GM18508 (cell line): ENCODE data around the gene CCER1.

Source experiments
- ATAC-seq: cut with Tn5 transposase; IDR thresholded peaks from one replicate; pipeline ENCODE4 v1.9.1; 2021; ENCODE audit warnings: moderate number of reproducible peaks; ENCODE audit not compliant: insufficient read depth, unreplicated experiment

CCER1 gene

GRCh38 chr12:90924406-90924805, 30.6 kb downstream of the CCER1 start:
- no peak for ATAC-seq

GRCh38 chr12:90922145-90922627, 32.8 kb downstream of the CCER1 start:
- ATAC-seq = no peak

GRCh38 chr12:90921536-90921935, 33.4 kb downstream of the CCER1 start:
- no peak for ATAC-seq

GRCh38 chr12:90920222-90920621, 34.8 kb downstream of the CCER1 start:
- no peak for ATAC-seq

GRCh38 chr12:90917431-90917830, 37.5 kb downstream of the CCER1 start:
- no peak for ATAC-seq

- no peak for ATAC-seq
Measured at GRCh38 chr12:90916516-90916915, 38.5 kb downstream of the CCER1 start.

GRCh38 chr12:90915353-90915752, 39.6 kb downstream of the CCER1 start:
- no peak for ATAC-seq

GRCh38 chr12:90910958-90911357, 44.0 kb downstream of the CCER1 start:
- no peak for ATAC-seq

GRCh38 chr12:90909069-90909770, 45.8 kb downstream of the CCER1 start:
- ATAC-seq = no peak

GRCh38 chr12:90908465-90908864, 46.5 kb downstream of the CCER1 start:
- ATAC-seq = no peak

- no peak for ATAC-seq
Measured at GRCh38 chr12:90905691-90906370, 49.1 kb downstream of the CCER1 start.

- no peak for ATAC-seq
Measured at GRCh38 chr12:90902596-90902995, 52.4 kb downstream of the CCER1 start.
